ENCODE measurements around the gene SYCP2.

- no peak for TF ChIP-seq CTCF (IDR thresholded peaks at IDR 0.05)
- TF ChIP-seq EP300 (IDR thresholded peaks at IDR 0.05; ENCODE audit: borderline replicate concordance in 1 of 2, low read depth in 1 of 2, low read length in 1 of 2), result no peak
- no peak for TF ChIP-seq MEF2A (IDR thresholded peaks at IDR 0.05; ENCODE audit: borderline replicate concordance, low read depth)
- no peak for TF ChIP-seq SIN3A (IDR thresholded peaks at IDR 0.05; ENCODE audit: borderline replicate concordance, low read depth, low read length)
- TF ChIP-seq CHD2 (IDR thresholded peaks at IDR 0.05; ENCODE audit: low read length, partially characterized antibody), result no peak
- TF ChIP-seq TEAD4 (IDR thresholded peaks at IDR 0.05; ENCODE audit: borderline replicate concordance, insufficient read depth), result no peak
- no peak for TF ChIP-seq USF2 (IDR thresholded peaks at IDR 0.05; ENCODE audit: borderline replicate concordance, low read depth, low read length)
- no peak for TF ChIP-seq MAX (IDR thresholded peaks at IDR 0.05; ENCODE audit: low read depth)
- TF ChIP-seq RCOR1 (IDR thresholded peaks at IDR 0.05; ENCODE audit: low read length), result no peak
- no peak for TF ChIP-seq RFX5 (IDR thresholded peaks at IDR 0.05; ENCODE audit: low read length)
- TF ChIP-seq JUND (IDR thresholded peaks at IDR 0.05), result no peak
- no peak for TF ChIP-seq POLR2AphosphoS5 (IDR thresholded peaks at IDR 0.05; ENCODE audit: low read depth, low read length)
- no peak for TF ChIP-seq RAD21 (IDR thresholded peaks at IDR 0.05; ENCODE audit: low read length)
Observed at GRCh38 chr20:59835057-59835447, 98.4 kb downstream of the SYCP2 start.
